Colonic mucosa (tissue), 4 donors: ENCODE results near the gene POLDIP3. TPM values are rescaled to one million over a fixed set of nuclear protein-coding genes. Genes with fewer than 3 reads are reported as not detected.
"Not testable (repeated sequence)": the region's sequence is repeated elsewhere in the genome, so short reads cannot be mapped to it uniquely, and the experiment has no call there.

Source experiments
- DNase-seq: peaks from one replicate; pipeline ENCODE4 v3.0.0-alpha.2; 2020
- H3K27ac ChIP-seq: fragments of 200-600 bp; one replicate; pipeline ENCODE4 v1.8.0; 2021
- H3K27me3 ChIP-seq: fragments of 200-600 bp; one replicate; pipeline ENCODE4 v1.8.0; 2021
- H3K36me3 ChIP-seq: fragments of 200-600 bp; one replicate; pipeline ENCODE4 v1.8.0; 2021
- H3K4me1 ChIP-seq: fragments of 200-600 bp; one replicate; pipeline ENCODE4 v1.8.0; 2021; ENCODE audit warnings: mild to moderate bottlenecking
- H3K4me3 ChIP-seq: fragments of 200-600 bp; one replicate; pipeline ENCODE4 v1.8.0; 2021
- H3K9ac ChIP-seq, 2 donors: one replicate each; pipeline ENCODE4 v1.7.0; 2013; ENCODE audit warnings: control low read depth in 2 of 2, low read depth in 2 of 2, low read length in 2 of 2
- H3K9me3 ChIP-seq: fragments of 200-600 bp; one replicate; pipeline ENCODE4 v1.8.0; 2021
- CTCF ChIP-seq: fragments of 200-600 bp; IDR thresholded peaks from one replicate; pipeline ENCODE4 v1.8.0; 2022; ENCODE audit warnings: antibody characterized with exemption, mild to moderate bottlenecking
- intact Hi-C: fragments of 100-400 bp; cut with DNase I; formaldehyde crosslinking; loops from one replicate; pipeline ENCODE4 v1.14.1; 2022
- total RNA-seq, 2 donors: library from RNA; stranded (reverse); fragmentation: NEBNext Ultra II Directional in 1 of 2; extraction: Animal tissue kit (Norgen Biotek cat#: 25700) in 1 of 2; gene quantifications; one replicate each; pipeline ENCODE4 v1.2.1, GENCODE V29; 2021
- donor health status: healthy.
- donor health status: DM: no; HTN: no; CAD: no.
- donor health status: DM: no; HTN: no; CAD: no.

Gene POLDIP3
- total RNA-seq, 2 donors from 2014 or later = 55.0 to 68.2 TPM

GRCh38 chr22:42608136-42608822 is 6.4 kb downstream of the POLDIP3 start:
- no peak for TF ChIP-seq CTCF
- no peak overlapping the region for H3K9ac ChIP-seq
- DNase-seq = no peak
- intact Hi-C loops = no loop called here
- H3K9me3 ChIP-seq = no peaks in the 10 kb centered on the region
- no peak overlapping the region for H3K4me3 ChIP-seq
- no peaks in the 10 kb centered on the region for H3K36me3 ChIP-seq
- H3K27me3 ChIP-seq = no peaks in the 10 kb centered on the region
- H3K27ac ChIP-seq = no peak overlapping the region
- peaks cover 17% of the 10 kb centered on the region for H3K4me1 ChIP-seq

- H3K27ac ChIP-seq, H3K9ac ChIP-seq, H3K27me3 ChIP-seq, H3K4me3 ChIP-seq, H3K9me3 ChIP-seq, DNase-seq, H3K36me3 ChIP-seq, intact Hi-C loops: not testable (repeated sequence)
- H3K4me1 ChIP-seq = peaks cover 11% of the 10 kb centered on the region
Measured at GRCh38 chr22:42607641-42608040, 7.0 kb downstream of the POLDIP3 start.

GRCh38 chr22:42604403-42604802 is 10.3 kb downstream of the POLDIP3 start:
- peaks cover 9% of the 10 kb centered on the region for H3K36me3 ChIP-seq
- H3K4me1 ChIP-seq = no peaks in the 10 kb centered on the region
- TF ChIP-seq CTCF = no peak

GRCh38 chr22:42603427-42603826 is 11.3 kb downstream of the POLDIP3 start:
- Histone ChIP-seq H3K4me3 (no peak overlapping the region), H3K36me3 (peaks cover 18% of the 10 kb centered on the region), H3K9ac (no peak overlapping the region), H3K27me3 (no peaks in the 10 kb centered on the region), H3K4me1 (no peaks in the 10 kb centered on the region), H3K9me3 (no peaks in the 10 kb centered on the region), H3K27ac (no peak overlapping the region)
- intact Hi-C loops = no loop called here
- no peak for DNase-seq
- TF ChIP-seq CTCF = no peak

More at GRCh38 chr22:42604403-42604802, 10.3 kb downstream of the POLDIP3 start:
- Histone ChIP-seq H3K27ac (no peak overlapping the region), H3K27me3 (no peaks in the 10 kb centered on the region), H3K4me3 (no peak overlapping the region), H3K9ac (no peak overlapping the region), H3K9me3 (no peaks in the 10 kb centered on the region)
- DNase-seq = no peak
- intact Hi-C loops = no loop called here

- Histone ChIP-seq H3K9ac (no peak overlapping the region), H3K9me3 (no peaks in the 10 kb centered on the region), H3K27ac (no peak overlapping the region), H3K4me1 (no peaks in the 10 kb centered on the region), H3K36me3 (peaks cover 18% of the 10 kb centered on the region), H3K27me3 (no peaks in the 10 kb centered on the region), H3K4me3 (no peak overlapping the region)
- intact Hi-C loops = no loop called here
- no peak for TF ChIP-seq CTCF
- DNase-seq = no peak
Measured at GRCh38 chr22:42602470-42602869, 12.2 kb downstream of the POLDIP3 start.

GRCh38 chr22:42601879-42602465 is 12.7 kb downstream of the POLDIP3 start:
- no peak for TF ChIP-seq CTCF
- intact Hi-C loops = no loop called here
- Histone ChIP-seq H3K4me3 (no peak overlapping the region), H3K9ac (no peak overlapping the region), H3K36me3 (peaks cover 18% of the 10 kb centered on the region), H3K27me3 (no peaks in the 10 kb centered on the region), H3K27ac (no peak overlapping the region), H3K4me1 (no peaks in the 10 kb centered on the region), H3K9me3 (no peaks in the 10 kb centered on the region)
- DNase-seq = no peak
